IgD-negative memory B cell (primary cell): ENCODE results near the gene ZNF626. TPM values are rescaled to one million over a fixed set of nuclear protein-coding genes. Genes with fewer than 3 reads are reported as not detected.
"Not testable (repeated sequence)": the region's sequence is repeated elsewhere in the genome, so short reads cannot be mapped to it uniquely, and the experiment has no call there.

ENCODE experiments used
- H3K27ac Mint-ChIP-seq, 3 donors: one replicate each; pipeline ENCODE4 v1.8.0; 2020 to 2022; ENCODE audit warnings: mild to moderate bottlenecking in 3 of 3, mixed read lengths in 3 of 3, moderate library complexity in 1 of 3
- H3K27me3 Mint-ChIP-seq: one replicate; pipeline ENCODE4 v1.8.0; 2021; ENCODE audit warnings: mixed read lengths
- H3K36me3 Mint-ChIP-seq: one replicate; pipeline ENCODE4 v1.8.0; 2020; ENCODE audit warnings: mild to moderate bottlenecking, mixed read lengths
- H3K4me1 Mint-ChIP-seq, 3 donors: one replicate each; pipeline ENCODE4 v1.8.0; 2020 to 2022; ENCODE audit warnings: mixed read lengths in 3 of 3, mild to moderate bottlenecking in 1 of 3
- H3K4me3 Mint-ChIP-seq, 4 donors: one replicate each; pipeline ENCODE4 v1.8.0; 2020 to 2022; ENCODE audit warnings: mild to moderate bottlenecking in 4 of 4, mixed read lengths in 4 of 4, moderate library complexity in 3 of 4
- H3K9me3 Mint-ChIP-seq, 3 donors: one replicate each; pipeline ENCODE4 v1.8.0; 2020 to 2021; ENCODE audit warnings: mixed read lengths in 3 of 3, mild to moderate bottlenecking in 1 of 3
- polyA plus RNA-seq: library from polyadenylated mRNA; unstranded; fragments of 300-500 nt; fragmentation: Illumina TruSeq; gene quantifications from one replicate; pipeline ENCODE4 v1.2.3, GENCODE V29; 2021

The ZNF626 gene
- 17.9 TPM for polyA plus RNA-seq

DNA sequence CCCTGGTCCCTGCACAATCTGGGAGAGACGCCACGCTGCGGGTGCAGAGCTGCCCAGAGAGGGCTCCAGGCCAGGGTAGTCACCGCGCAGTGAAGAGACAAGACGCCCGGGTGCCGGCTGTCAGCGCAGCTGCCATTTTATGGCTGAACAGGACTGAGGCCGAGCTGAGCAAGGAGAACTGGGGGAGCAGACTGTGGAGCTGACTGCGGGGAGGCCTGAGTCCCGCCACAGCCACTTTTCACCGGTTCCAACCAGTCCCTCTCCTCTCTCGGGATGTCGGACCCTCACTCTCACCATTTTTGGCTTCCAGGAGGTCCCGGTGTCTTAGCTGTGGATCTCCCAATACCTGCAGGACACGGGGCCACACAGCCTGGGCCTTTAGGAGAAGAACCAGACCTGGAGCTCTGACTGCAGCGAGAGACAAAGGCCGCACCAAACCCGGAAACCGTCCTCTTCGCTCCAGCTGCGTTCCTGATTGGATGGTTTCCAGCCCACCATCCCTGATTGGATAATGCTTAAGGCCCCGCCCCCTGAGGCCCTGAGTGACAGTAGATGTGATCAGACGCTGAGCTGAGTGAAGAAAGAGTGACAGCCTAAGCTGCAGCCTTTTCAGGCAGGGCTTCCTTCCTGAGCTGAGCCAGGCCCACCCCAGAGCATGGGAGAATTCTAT, at the start of gene ZNF626:
Gene ZNF626 (minus strand): TSS at position 422 of the 670 bp plus-strand sequence. CDS start 125 bp downstream, at position 297.
- Mint-ChIP-seq H3K36me3 (peaks cover 20% of the 10 kb centered on the region), H3K4me3 (peak within 1 kb of the TSS; percentile 92 to 99 (median 98)), H3K4me1 (peaks cover 23 to 40% (median 30%) of the 10 kb centered on the region in 3 donors), H3K9me3 (peaks cover 1 to 8% (median 5%) of the 10 kb centered on the region in 3 donors), H3K27ac (peak within 1 kb of the TSS; percentile 95 to 99 (median 95)), H3K27me3 (no peaks in the 10 kb centered on the region)

DNA sequence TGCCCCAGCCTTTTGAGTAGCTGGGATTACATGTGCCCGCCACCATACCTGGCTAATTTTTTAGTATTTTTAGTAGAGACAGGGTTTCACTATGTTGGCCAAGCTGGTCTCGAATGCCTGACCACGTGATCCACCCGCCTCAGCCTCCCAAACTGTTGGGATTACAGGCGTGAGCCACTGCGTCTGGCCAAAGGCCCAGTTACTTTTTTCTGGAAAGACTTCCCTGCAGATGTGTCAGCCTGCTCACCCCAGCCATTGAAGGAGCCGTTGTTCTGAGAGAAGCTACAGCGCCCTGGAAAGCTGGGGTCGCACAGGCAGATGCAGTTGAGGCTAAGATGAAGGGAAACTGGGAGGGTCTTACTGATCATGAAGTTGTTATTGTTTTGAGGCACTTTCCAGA, 7.9 kb upstream of the ZNF626 start:
- Mint-ChIP-seq H3K27me3 (no peaks in the 10 kb centered on the region), H3K36me3 (no peaks in the 10 kb centered on the region), H3K27ac (no peak overlapping the region), H3K4me1 (peaks cover 5 to 10% (median 6%) of the 10 kb centered on the region in 3 donors), H3K4me3 (no peak overlapping the region), H3K9me3 (peaks cover 0 to 3% (median 0%) of the 10 kb centered on the region in 3 donors)

DNA sequence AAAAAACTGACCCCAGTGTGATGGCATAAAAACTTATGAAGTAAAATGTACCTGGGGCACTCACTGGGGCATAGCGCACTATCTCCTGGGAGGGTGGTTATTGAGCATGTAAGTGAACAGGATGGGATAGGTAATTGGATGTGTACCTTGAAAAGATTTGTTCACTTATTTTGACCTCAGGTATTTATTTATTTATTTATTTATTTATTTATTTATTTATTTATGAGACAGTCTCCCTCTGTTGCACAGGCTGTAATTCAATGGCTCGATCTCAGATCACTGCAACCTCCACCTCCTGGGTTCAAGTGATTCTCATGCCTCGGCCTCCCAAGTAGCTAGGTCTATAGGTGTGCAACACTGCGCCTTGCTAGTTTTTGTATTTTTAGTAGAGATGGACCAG, 5.9 kb upstream of the ZNF626 start:
- Mint-ChIP-seq H3K9me3 (peaks cover 0 to 3% (median 0%) of the 10 kb centered on the region in 3 donors), H3K4me1 (peaks cover 14 to 19% (median 15%) of the 10 kb centered on the region in 3 donors), H3K36me3 (peaks cover 3% of the 10 kb centered on the region), H3K4me3 (no peak overlapping the region), H3K27me3 (no peaks in the 10 kb centered on the region), H3K27ac (no peak overlapping the region)

DNA sequence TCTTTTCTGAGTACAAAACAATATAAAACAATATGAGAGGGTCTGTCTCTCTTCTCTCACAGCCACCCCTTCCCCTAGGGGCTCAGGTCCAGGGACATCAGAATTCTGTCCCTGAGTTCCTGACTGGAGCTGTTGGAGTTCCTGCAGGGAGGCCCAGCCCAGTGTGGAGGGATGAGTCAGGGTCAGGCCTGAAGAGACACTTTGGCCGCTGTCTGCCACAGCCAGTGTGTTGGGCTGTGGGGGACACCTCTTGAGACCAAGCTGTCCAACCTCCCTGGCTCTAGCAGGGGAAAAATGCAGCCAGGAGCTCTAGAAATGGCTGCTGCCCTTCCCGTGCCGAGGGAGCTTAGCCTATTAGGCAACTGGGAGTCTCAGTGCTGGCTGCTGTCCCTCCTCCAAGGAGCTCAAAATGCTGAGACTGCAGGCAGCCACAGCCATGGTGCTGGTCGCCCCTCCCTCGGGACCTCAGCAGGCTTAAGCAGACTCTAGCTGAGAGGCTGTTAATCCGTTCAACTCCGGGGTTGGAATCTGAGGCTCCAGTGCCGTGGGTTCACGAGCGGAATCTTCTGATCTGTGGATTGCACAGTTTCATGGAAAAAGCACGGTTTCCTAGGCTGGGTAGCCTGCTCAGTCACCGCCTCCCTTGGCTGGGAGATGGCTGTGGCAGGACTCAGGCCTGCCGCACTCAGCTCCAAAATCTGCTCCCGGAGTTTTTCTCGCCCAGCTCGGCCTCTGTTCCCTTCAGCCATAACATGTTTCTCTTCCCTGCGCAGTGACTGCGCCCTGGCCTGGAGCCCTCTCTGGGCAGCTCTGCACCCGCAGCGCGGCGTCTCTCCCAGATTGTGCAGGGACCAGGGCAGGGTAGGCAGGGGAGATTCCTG, 3.8 kb upstream of the ZNF626 start:
- Mint-ChIP-seq H3K4me1 (peaks cover 18 to 26% (median 19%) of the 10 kb centered on the region in 3 donors), H3K36me3 (peaks cover 3% of the 10 kb centered on the region), H3K27me3 (no peaks in the 10 kb centered on the region), H3K9me3 (peaks cover 0 to 3% (median 0%) of the 10 kb centered on the region in 3 donors), H3K27ac (peak overlapping the region in 2 of 3 donors; percentile 42 to 84), H3K4me3 (peak overlapping the region; percentile 47 to 91 (median 88))

DNA sequence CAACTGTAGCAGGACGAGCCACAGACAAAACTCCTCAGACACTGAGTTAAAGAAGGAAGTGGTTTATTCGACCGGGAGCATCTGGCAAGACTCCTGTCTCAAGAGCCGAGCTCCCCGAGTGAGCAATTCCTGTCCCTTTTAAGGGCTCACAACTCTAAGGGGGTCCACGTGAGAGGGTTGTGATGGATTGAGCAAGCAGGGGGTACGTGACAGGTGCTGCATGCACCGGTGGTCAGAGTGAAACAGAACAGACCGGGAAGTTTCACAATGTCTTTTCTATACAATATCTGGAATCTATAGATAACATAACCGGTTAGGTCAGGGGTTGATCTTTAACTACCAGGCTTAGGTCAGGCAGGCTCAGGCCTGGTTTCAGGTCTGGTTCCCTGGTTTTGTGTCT, 3.1 kb upstream of the ZNF626 start:
- H3K9me3 Mint-ChIP-seq, H3K27me3 Mint-ChIP-seq, H3K36me3 Mint-ChIP-seq: not testable (repeated sequence)
- Mint-ChIP-seq H3K4me3 (peak overlapping the region; percentile 47 to 91 (median 88)), H3K4me1 (peaks cover 18 to 26% (median 19%) of the 10 kb centered on the region in 3 donors), H3K27ac (peak overlapping the region in 2 of 3 donors; percentile 42 to 84)

DNA sequence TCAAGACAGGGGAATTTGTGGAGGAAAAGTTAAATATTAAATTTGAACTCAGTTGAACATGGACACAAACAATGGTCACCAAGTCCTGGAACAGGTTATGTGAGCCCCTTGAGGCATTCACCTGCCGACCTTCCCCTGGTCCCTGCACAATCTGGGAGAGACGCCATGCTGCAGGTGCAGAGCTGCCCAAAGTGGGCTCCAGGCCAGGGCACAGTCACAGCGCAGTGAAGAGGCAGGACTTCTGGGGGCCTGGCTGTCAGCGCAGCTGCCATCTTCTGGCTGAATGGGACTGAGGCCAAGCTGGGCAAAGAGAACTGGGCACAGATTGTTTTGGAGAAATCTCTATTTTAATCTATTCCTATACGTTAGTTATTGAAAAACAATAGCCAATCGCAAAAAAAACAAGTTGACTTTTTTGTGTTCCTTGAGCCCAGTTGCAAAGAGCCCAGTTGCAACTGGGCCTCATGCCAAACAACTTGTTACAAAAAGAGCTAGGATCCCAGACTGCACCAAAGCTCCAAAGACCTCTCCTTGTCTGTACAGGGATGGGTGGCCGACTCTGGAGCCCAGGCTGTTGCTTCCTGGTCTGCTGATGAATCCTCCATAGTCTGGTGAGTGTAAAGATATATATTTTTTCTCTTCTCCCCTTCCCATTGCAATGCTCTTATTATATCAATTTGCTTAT, 1.2 kb upstream of the ZNF626 start:
- peak overlapping the region in 2 of 3 donors; percentile 41 to 46 for H3K27ac Mint-ChIP-seq
- H3K27me3 Mint-ChIP-seq: no peaks in the 10 kb centered on the region
- peaks cover 11% of the 10 kb centered on the region for H3K36me3 Mint-ChIP-seq
- peaks cover 23 to 37% (median 24%) of the 10 kb centered on the region in 3 donors for H3K4me1 Mint-ChIP-seq
- peaks cover 0 to 5% (median 4%) of the 10 kb centered on the region in 3 donors for H3K9me3 Mint-ChIP-seq
- H3K4me3 Mint-ChIP-seq: peak overlapping the region in 2 of 4 donors; percentile 37 to 87

DNA sequence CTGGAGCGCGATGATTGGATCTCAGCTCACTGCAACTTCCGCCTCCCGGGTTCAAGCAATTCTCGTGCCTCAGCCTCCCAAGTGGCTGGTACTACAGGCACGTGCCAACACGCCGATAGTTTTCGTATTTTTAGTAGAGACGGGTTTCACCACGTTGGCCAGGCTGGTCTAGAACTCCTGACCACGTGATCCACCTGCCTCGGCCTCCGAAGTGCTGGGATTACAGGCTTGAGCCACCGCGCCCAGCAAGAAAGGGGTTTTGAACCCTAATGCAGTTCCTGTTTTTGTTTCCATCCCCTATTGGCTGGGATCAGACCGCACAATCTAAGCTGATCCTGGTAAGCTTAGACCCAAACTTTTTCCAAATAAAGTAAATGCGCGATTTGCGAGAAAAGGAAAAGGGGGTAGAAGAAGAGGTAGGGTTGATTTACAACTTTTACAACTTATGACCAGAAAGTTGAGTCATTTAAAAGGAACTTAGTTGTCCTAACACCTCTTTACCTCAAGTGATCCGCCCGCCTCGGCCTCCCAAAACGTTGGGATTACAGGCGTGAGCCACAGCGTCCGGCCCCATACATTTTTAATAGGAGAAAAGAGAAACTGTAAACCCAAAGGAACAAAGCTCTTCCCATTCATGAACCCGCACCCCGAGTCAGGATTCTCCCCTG, 764 bp downstream of the ZNF626 start:
- peaks cover 1 to 12% (median 7%) of the 10 kb centered on the region in 3 donors for H3K9me3 Mint-ChIP-seq
- peaks cover 25% of the 10 kb centered on the region for H3K36me3 Mint-ChIP-seq

DNA sequence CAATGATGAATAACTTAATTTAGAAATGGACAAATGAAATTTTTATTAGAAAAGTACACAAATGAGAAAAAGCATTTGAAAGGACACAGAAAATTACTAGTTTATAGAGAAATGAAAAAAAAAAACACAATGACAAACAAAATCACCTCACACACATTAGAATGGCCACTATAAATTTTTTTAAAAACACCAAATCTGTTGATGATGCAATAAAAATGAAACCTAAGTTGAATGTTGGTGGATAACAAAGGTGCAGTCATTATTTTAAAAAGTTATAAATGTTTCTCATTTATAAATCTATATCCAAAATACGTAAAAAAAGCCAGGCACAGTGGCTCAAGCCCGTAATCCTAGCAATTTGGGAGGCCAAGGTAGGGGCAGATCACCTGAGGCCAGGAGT, 20.8 kb downstream of the ZNF626 start:
- Mint-ChIP-seq H3K36me3 (peaks cover 23% of the 10 kb centered on the region), H3K4me1 (no peaks in the 10 kb centered on the region), H3K9me3 (peaks cover 6 to 26% (median 17%) of the 10 kb centered on the region in 3 donors)

More for the DNA sequence above, 764 bp downstream of the ZNF626 start:
- peak overlapping the region in 2 of 3 donors; percentile 95 to 99 for H3K27ac Mint-ChIP-seq
- H3K27me3 Mint-ChIP-seq: no peaks in the 10 kb centered on the region
- peak overlapping the region; percentile 92 to 99 (median 98) for H3K4me3 Mint-ChIP-seq
- peaks cover 23 to 37% (median 30%) of the 10 kb centered on the region in 3 donors for H3K4me1 Mint-ChIP-seq

DNA sequence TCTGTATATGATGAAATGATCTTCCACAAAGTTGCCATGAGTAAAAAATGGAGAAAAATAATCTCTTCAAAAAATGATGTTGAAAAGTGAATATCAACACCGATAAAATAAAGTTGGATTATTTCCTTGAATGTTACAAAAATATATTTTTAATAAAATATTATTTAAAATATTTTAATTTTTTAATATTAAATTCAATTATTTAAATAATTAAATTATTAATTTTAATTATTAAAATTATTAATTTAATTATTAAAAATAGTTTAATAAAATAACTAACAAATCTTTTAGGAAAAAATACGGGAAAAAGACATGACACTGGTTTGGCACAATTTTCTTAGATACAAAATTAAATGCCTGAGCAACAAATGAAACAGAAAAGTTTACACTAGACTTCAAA, 21.3 kb downstream of the ZNF626 start:
- Mint-ChIP-seq H3K4me3 (no peak overlapping the region), H3K36me3 (peaks cover 21% of the 10 kb centered on the region), H3K4me1 (no peaks in the 10 kb centered on the region), H3K27me3 (no peaks in the 10 kb centered on the region), H3K27ac (no peak overlapping the region), H3K9me3 (peaks cover 4 to 27% (median 18%) of the 10 kb centered on the region in 3 donors)

More for the DNA sequence above, 20.8 kb downstream of the ZNF626 start:
- no peak overlapping the region for H3K27ac Mint-ChIP-seq
- no peaks in the 10 kb centered on the region for H3K27me3 Mint-ChIP-seq
- no peak overlapping the region for H3K4me3 Mint-ChIP-seq

DNA sequence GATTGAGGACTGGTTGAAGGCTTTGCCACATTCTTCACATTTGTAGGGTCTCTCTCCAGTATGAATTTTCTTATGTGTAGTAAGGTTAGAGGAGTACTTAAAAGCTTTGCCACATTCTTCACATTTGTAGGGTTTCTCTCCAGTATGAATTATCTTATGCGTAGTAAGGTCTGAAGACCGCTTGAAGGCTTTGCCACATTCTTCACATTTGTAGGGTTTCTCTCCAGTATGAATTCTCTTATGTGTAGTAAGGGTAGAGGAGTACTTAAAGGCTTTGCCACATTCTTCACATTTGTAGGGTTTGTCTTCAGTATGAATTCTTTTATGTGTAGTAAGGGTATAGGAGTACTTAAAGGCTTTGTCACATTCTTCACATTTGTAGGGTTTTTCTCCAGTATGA, 36.8 kb downstream of the ZNF626 start:
- not testable (repeated sequence) for H3K36me3 Mint-ChIP-seq, H3K4me3 Mint-ChIP-seq, H3K27me3 Mint-ChIP-seq, H3K4me1 Mint-ChIP-seq, H3K27ac Mint-ChIP-seq
- peaks cover 3 to 20% (median 15%) of the 10 kb centered on the region in 3 donors for H3K9me3 Mint-ChIP-seq

DNA sequence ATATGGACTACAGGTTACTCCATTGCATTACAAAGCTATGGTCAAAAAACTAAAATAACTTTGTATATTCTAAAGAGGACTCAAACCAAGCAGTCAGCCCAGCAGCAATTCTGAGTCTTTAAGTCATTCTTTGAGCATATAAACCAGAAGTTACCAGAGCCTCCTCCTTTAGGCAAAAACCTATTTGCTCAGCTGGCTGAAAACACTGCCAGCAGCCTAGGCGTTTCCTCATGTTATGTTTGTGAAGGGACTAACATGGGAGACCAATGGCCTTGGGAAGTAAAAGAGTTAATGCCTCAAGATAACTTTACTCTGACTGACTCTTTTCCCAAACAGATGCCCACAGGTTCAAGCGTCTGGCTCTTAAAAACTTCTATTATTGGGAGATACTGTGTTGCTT, 45.3 kb downstream of the ZNF626 start:
- H3K36me3 Mint-ChIP-seq: peaks cover 6% of the 10 kb centered on the region
- H3K27ac Mint-ChIP-seq: peak overlapping the region in 1 of 3 donors; percentile 28
- H3K9me3 Mint-ChIP-seq: peaks cover 8 to 43% (median 32%) of the 10 kb centered on the region in 3 donors
- H3K4me1 Mint-ChIP-seq: peaks cover 0 to 2% (median 0%) of the 10 kb centered on the region in 3 donors
- no peak overlapping the region for H3K4me3 Mint-ChIP-seq
- no peaks in the 10 kb centered on the region for H3K27me3 Mint-ChIP-seq

DNA sequence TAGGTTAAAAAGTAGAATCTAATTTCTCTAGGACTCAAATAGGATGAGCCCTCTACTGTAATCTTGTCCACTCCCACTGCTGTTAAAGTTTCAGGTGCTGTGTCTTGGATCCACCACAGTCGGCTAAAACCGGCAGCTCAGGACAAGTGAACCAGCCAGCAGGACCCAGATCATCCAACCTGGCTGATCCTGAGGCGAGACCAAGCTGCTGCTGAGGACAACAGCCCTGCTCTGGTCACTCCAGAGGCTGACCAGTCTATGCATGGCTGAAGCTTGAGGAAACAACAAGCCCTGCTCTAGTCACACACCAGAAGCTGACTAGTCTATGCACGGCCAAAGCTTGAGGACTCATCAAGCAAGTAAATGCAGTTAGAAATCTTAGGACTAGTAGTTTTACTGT, 46.4 kb downstream of the ZNF626 start:
- H3K27me3 Mint-ChIP-seq, H3K27ac Mint-ChIP-seq, H3K4me1 Mint-ChIP-seq, H3K4me3 Mint-ChIP-seq, H3K36me3 Mint-ChIP-seq: not testable (repeated sequence)
- peaks cover 10 to 48% (median 32%) of the 10 kb centered on the region in 3 donors for H3K9me3 Mint-ChIP-seq

DNA sequence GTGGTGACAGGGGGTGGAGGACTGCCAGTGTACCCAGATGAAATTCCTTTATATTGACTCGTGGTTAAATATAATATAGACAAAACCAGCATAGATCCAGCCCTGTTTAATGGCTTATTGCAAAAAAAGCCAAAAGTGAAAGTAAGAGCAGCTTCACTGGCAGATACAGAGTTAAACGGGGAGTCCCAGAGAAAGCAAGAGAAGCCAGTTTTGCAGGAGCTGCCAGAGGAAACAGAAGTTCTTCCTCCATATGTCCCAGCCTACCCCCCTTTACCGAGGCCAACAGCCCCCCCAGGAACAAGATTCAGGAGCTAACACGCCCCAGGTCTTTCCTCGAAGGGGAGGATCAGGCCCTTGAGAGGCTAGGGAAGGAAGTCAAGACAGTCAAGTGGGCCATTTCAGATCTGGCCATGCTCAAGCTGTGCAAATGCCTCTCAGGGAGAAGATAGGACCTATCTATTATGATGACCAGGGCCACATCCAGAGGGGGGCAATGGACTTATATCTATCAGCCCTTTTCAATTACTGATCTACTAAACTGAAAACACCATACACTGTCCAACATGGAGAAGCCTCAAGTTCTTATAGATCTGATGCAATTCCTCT, 48.6 kb downstream of the ZNF626 start:
- peaks cover 13 to 48% (median 40%) of the 10 kb centered on the region in 3 donors for H3K9me3 Mint-ChIP-seq

DNA sequence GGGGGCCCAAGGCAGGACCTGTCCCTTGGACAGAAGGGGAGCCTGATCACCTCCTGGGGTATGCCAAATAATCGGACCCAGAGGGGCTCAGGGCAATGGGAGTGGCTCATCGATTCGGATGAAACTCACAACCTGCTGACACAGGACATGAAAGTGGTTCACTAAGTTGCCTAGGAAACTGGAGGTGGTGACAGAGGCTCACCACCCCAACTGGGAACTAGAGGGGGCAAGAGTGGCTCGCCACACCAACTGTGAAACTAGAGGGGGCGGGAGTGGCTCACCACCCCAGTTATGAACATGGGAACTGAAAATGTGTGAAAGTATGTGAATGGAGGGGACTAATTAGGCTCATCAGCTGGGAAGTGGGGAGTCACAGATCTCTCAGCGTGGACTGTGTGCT, 49.5 kb downstream of the ZNF626 start:
- H3K36me3 Mint-ChIP-seq: peaks cover 6% of the 10 kb centered on the region
- H3K27ac Mint-ChIP-seq: no peak overlapping the region
- H3K4me3 Mint-ChIP-seq: peak overlapping the region in 1 of 4 donors; percentile 63
- H3K4me1 Mint-ChIP-seq: peaks cover 0 to 2% (median 2%) of the 10 kb centered on the region in 3 donors
- H3K27me3 Mint-ChIP-seq: no peaks in the 10 kb centered on the region
- H3K9me3 Mint-ChIP-seq: peaks cover 12 to 41% (median 36%) of the 10 kb centered on the region in 3 donors

More for the DNA sequence above, 48.6 kb downstream of the ZNF626 start:
- H3K36me3 Mint-ChIP-seq: peaks cover 6% of the 10 kb centered on the region
- no peak overlapping the region for H3K4me3 Mint-ChIP-seq
- H3K27ac Mint-ChIP-seq: no peak overlapping the region
- no peaks in the 10 kb centered on the region for H3K27me3 Mint-ChIP-seq
- H3K4me1 Mint-ChIP-seq: peaks cover 0 to 2% (median 2%) of the 10 kb centered on the region in 3 donors
